GM21515 (cell line): ENCODE results near the gene CHMP4B.

ENCODE experiments used
- ATAC-seq: cut with Tn5 transposase; IDR thresholded peaks from one replicate; pipeline ENCODE4 v1.9.1; 2021; ENCODE audit not compliant: unreplicated experiment

CHMP4B gene, protein sequence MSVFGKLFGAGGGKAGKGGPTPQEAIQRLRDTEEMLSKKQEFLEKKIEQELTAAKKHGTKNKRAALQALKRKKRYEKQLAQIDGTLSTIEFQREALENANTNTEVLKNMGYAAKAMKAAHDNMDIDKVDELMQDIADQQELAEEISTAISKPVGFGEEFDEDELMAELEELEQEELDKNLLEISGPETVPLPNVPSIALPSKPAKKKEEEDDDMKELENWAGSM

DNA sequence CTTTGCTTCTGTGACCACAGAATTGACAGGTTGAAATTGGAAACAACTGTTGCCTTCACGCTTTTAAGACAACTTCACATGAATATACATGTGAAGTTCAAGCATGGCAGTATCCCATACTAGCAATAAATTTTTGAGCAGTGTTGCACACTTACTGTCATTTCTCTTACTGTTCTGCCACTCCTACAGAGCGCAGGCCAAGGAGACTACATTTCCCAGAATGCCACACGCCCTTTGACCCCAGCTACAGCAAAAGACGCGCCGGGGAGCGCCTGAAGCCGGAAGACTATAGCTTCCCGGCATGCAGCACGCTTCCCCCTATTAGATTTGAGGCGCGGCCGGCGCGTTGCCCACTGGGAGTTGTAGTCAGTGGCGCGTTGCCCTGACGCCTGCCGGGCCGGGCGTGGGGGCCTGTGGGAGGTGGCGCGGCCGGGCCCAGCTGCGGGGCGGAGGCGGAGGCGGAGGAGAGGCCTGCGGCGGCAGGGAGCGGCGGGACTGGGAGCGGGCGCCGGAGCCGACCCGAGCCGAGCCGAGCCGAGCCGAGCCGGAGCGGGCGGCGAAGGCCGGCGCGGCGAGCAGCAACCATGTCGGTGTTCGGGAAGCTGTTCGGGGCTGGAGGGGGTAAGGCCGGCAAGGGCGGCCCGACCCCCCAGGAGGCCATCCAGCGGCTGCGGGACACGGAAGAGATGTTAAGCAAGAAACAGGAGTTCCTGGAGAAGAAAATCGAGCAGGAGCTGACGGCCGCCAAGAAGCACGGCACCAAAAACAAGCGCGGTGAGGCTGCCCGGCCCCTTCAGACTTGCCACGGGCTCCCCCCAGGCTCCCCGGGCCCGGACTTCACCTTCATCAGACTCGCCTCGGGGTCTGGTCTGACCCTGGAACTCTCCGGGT, at the start of gene CHMP4B:
Gene CHMP4B, plus strand, starts transcription at position 464 of the 891 bp plus-strand sequence. Its CDS starts 121 bp downstream, at position 585.
- ATAC-seq, result peak; percentile 94

DNA sequence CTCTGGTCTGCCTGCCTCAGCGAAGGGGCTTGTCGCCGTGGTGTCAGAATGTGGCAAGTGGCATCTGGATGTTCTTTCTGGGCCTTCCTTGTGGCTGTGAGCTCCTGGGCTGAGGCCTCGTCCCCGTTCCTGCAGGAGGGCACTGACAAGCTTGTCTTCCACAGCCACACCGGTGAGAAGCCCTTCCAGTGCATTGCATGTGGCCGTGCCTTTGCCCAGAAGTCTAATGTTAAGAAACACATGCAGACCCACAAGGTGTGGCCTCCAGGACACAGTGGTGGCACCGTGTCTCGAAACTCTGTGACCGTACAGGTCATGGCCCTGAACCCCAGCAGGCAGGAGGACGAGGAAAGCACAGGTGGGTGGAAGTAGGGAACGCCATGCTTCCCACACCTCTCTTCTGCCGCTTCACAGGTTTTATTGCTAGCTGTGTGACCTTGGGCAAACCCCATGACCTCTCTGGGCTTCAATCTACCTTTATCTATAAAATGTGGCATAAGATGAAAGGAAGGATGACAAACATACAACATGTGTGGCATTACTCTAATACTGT, 49.4 kb upstream of the CHMP4B start:
- no peak for ATAC-seq

DNA sequence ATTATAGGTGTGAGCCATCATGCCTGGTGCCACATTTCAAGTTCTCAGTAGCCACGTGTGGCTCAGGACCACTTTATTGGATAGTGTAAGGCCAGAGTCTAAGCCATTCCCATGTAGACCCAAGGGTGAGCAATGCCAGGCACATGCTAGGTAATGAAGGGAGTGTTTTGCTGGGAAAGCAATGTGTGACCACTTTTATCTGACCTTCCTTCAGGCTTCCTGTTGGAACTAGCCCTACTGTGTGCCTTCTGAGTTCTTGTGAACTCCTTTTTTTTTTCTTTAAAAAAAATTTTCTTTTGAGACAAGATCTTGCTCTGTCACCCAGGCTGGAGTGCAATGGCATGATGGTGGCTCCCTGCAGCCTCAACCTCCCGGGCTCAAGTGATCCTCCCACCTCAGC, 46.0 kb upstream of the CHMP4B start:
- no peak for ATAC-seq

DNA sequence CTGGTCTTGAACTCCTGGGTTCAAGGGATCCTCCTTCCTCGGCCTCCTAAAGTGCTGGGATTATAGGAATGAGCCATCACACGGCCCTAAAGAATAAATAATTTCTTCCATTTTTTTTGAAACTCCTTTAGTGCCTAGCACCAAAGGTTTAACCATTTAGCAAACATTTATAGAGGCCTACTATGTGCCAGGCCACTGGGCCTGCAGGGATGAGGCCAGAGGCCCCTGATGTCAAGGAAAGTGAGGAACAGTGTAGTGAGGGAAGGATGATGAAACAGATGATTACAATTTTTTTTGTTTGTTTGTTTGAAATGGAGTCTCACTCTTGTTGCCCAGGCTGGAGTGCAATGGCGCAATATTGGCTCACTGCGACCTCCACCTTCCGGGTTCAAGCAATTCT, 45.6 kb upstream of the CHMP4B start:
- no peak for ATAC-seq

DNA sequence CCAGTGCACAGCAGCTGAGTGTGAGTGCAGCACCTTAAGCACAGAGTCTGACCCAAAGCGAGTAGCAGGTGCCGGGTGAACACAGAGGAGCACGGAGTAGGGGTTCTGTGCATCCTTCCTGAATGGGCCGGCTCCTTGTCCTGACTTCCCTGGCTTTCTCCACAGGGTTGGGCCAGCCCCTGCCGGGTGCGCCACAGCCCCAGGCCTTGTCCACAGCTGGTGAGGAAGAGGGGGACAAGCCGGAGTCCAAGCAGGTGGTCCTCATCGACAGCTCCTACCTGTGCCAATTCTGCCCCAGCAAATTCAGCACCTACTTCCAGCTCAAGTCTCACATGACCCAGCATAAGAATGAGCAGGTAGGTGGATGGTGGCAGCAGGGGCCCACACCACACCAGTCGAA, 44.5 kb upstream of the CHMP4B start:
- ATAC-seq, result no peak

DNA sequence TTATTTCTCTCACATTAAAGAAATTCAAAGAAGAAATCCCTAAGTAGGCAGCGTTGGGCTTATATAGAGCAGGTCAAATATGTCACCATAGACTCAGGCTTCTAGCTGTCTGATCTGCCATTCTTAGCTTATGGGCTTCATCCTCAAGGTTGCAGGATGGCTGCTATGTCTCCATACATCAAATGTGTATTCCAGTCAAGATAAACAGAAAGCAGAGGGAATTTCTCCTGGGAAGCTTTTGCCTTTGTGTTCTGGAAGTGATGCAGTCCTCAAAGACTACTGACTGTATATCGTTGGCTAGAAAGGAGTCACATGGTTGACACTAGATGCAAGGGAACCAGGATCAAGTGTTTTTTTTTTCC, 43.4 kb upstream of the CHMP4B start:
- ATAC-seq, result no peak

DNA sequence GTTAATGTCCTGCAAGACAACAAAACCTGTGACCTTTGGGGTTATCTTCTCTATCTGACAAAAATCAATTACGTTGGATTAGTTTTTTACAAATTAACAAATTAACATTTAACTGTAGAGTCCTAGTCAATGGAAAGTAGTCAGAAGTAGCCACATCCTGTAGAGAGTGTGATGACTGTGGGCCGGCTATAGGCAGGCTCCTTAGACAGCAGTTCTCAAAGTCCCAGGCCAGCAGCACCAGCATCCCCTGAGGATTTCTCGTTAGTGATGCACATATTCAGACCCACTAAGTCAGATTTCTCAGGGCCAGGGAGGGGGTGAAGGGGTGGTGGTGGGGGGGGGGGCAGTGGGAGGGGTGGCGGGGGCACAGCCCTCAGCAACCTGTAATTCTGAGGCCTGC, 42.1 kb upstream of the CHMP4B start:
- ATAC-seq, result no peak

DNA sequence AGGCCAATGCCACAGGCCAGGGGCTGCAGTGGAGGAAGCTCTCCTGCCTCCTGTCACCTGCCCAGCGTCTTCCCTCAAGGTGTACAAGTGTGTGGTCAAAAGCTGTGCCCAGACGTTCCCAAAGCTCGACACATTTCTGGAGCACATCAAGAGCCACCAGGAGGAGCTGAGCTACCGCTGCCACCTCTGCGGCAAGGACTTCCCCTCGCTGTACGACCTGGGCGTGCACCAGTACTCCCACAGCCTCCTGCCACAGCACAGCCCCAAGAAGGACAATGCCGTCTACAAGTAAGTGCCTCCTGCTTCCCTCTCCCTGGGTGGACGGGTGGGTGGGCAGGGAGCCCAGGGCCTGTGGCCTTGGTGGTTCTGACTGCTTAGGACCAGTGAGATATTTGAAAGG, 41.1 kb upstream of the CHMP4B start:
- no peak for ATAC-seq

DNA sequence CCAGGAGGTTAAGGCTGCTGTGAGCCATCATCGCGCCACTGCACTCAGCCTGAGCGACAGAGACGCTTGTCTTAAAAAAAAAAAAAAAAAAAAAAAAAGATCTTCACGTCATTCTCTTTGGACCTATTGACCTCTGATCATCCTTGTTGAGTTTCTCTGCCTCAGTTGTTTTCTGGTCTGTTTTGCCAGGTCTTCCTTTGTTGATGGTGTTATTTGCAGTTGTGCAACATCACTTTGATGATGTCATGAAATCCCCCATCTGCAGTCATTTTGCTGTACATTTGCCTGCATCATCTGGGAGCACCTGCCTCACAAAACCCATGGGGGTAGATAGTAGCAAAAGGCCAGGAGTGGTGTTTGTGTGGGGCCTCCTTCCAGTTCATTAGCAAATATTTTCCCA, 39.2 kb upstream of the CHMP4B start:
- no peak for ATAC-seq

DNA sequence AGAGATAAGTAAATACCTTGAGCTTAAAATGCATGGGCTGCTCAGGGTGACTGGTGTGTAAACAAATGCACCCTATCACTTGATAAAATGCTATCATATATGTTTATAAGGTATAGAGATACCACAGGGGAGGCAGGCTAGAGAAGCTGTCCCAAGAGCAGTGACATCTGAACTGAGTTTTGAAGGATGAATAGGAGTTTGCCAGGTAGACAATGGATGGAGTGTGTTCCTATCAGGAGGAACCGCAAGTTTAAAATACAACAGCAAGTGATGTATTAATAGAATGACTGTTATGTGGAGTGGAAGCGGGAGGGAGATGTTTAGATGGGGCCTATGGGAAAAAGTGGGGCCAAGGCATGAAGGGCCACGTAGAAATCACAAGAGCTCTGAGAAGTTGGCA, 38.7 kb upstream of the CHMP4B start:
- ATAC-seq, result no peak

DNA sequence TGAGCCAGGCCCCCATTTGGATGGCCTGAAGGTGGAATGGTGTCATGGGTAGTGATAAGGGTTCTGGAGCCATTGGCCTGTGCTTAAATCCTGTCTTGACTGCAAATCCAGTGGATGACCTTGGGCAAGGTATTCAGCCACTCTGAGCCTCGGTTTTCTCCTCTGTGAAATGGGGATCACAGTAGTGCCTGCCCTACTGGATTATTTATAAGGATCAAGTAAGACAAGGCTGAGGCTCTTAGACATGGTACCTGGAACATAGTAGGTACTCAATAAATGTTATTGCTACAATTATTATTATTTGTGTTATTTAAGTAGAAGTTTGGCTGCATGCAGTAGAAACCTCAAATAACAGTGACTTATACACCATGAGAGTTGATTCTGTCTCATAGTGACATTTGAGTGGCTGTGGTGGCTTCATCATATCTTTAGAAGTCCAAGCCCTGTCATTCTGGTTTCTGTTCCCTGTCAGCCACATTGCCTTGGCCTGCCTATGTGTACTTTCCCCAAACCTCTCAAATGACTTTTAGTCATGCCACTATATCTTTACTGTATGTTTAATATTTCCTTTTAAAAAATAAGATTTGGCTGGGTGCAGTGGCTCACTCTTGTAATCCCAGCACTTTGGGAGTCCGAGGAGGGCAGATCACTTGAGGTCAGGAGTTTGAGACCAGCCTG, 37.6 kb upstream of the CHMP4B start:
- peak; percentile 47 for ATAC-seq

DNA sequence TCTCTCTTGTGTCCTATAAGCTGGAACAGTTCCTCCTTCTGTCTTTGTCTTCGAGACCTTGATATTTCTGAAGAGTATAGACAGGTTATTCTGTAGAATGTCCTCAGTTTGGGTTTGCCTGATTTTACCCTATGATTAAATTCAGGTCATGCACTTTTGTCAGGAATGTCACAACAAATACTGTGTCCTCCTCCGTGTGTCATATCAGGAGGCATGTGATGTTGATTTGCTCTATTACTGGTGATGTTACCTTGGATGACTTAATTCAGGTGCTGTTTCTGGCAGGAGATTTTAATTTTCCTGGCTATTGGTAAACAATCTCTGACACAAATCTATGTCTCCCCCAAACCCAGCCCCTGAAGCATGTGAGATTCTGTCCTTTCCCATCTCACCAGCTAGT, 33.3 kb upstream of the CHMP4B start:
- no peak for ATAC-seq

DNA sequence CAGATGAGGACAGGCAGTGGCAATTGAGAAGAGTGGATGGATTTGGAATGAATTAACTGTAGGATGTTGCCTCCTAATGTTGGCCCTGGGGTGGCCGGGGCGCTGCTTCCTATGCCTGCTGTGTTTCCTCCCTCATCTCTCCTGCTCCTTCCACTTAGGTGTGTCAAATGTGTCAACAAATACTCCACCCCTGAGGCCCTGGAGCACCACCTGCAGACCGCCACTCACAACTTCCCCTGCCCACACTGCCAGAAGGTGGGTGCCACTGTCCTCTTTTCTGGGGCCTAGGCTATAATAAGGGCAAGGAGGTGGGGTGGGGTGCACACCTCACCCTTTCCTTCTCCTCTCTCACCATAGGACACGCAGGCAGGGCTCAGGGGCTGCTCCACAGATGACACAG, 30.0 kb upstream of the CHMP4B start:
- no peak for ATAC-seq

DNA sequence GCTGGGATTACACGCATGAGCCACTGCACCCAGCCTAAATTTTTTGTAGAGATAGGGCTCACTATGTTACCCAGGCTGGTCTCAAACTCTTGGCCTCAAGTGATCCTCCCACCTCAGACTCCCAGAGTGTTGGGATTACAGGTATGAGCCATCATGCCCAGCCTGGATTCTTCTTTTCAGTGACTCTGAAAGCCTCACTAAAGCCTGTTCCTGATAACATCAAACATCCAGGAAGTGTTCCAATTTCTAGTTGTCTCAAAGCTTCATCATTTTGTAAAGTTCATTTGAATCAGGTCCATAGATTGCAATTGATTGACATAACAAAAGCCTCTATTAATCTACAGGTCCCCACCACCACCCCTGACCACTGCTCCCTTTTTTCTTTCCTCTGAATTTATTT, 29.2 kb upstream of the CHMP4B start:
- ATAC-seq, result no peak

DNA sequence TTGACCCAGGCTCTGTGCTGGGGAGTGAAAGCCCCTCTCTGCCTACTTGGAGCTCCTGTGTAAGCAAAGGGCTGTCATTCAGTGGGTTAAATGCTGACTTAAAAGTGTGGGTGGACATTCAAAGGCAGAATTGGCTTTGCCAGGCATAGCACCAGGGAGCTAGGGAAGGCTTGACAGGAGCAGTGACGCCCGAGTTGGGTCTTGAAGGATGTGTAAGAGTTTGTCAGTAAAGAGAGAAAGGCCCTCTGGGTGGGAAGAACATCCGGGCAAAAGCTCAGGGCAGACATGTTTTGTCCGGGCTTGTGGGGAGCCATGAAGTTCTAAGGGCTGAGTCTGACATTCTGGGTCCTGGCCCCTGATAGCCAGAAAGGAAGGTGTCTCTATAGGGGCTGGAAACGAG, 27.9 kb upstream of the CHMP4B start:
- no peak for ATAC-seq

DNA sequence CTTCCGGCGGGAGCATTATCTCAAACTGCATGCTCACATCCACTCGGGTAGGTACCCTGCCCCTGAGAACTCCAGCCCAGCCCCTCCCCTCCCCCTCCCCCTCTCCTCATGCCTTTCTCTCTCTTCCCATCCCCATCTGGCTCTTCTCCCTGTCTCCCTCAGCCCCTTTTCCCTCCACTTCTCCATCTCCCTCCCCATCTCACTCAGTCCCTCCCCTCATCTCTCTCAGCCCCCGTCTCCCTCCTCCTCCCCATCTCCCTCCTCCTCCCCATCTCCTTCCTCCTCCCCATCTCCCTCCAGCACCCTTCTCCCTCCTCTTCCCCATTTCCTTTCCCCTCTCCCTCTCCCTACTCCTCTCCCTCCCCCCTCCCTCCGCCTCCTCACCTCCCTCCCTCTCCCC, 27.3 kb upstream of the CHMP4B start:
- ATAC-seq, result no peak

DNA sequence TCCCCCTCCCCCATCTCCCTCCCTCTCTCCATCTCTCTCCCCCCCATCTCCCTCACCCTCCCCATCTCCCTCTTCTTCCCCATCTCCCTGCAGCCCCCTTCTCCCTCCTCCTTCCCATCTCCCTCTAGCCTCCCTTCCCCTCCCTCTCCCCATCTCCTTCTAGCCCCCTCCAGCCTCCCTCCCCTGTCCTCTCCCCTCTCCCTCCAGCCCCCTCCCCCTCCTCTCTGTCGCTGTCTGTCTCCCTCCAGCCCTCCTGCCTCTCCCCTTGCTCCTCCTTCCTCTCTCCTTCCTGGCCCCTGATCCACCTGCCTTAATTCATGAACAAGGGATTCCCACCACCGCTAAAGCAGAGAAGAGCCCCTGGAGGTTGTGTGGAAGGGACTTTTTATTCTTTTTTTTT, 26.9 kb upstream of the CHMP4B start:
- no peak for ATAC-seq

DNA sequence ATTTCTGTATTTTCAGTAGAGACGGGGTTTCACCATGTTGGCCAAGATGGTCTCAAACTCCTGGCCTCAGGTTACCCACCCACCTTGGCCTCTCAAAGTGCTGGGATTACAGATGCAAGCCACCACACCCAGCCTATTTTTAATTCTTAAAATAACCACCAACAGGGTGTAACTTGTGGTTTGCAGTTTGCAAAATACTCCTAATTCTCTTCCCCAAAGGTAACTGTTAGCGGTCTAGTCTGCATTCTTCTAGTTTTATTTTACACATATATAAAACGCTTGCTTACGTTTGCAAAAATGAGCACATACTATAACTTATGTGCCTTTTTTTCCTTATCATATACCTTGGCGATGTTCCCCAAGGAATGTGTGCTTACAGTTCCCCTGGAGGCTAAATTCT, 25.6 kb upstream of the CHMP4B start:
- no peak for ATAC-seq

DNA sequence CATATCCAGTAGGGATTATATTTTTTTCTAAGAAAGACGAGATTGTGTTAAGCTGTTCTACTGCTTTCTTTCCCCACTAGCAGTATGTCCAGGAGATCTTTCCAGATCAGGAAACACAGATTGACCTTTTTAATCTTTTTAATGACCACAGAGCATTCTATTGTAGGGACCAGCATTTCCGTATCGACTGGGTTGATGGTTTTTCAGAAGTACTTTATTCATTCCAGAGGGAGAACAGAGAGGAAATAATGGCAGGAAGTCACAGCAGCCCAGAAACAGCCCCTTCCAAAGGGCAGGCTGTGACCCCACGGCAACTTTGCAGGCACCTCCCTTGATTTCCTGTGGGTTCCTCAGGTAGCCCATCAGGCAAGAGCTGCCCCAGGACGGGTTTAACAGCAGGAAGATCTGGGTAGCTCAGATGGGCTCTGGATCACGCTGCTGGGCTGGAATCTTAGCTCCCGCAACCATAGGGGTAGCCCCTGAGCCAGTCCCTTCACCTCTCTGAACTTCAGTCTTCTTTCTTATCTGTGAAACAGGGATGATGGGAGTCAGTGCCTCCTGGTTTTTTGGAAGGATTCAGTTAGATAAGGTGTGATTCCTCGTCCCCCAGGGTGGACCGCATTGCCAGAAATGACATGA, 23.8 kb upstream of the CHMP4B start:
- no peak for ATAC-seq

DNA sequence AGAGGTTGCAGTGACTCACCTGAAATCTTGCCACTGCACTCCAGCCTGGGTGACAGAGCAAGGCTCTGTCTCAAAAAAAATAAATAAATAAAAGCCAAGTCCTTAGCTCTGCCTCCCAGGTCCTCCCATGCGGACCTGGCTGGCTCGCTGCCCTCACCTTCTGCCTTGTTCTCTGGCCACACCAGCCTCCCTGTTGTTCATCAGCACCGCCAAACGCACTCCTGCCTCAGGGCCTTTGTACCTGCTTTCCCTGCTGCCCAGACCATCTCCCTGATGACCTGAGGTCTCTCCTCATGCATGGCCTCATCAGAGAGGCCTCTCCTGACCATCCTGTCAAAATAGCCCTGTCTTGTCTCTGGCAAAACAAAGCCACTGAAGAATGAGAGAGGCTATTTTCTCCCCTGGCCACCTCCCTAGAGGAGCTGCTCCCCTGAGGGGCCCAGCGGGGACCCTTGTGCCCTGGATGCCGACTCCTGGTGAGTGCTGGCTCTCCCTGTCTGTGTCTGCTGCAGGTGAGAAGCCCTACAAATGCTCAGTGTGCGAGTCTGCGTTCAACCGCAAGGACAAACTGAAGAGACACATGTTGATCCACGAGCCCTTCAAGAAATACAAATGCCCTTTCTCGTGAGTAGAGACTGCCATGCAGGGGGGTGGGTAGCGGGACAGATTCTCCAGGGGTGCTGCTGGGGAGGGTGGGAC, 22.6 kb upstream of the CHMP4B start:
- no peak for ATAC-seq
